Kasumi-1 (cell line): ENCODE measurements around the gene TNFAIP8L3.

ENCODE experiments used
- DNase-seq, 2 experiments: peaks; one replicate each; lab custom pipeline; 2025; lab: John Stamatoyannopoulos, UW

The TNFAIP8L3 gene

DNA sequence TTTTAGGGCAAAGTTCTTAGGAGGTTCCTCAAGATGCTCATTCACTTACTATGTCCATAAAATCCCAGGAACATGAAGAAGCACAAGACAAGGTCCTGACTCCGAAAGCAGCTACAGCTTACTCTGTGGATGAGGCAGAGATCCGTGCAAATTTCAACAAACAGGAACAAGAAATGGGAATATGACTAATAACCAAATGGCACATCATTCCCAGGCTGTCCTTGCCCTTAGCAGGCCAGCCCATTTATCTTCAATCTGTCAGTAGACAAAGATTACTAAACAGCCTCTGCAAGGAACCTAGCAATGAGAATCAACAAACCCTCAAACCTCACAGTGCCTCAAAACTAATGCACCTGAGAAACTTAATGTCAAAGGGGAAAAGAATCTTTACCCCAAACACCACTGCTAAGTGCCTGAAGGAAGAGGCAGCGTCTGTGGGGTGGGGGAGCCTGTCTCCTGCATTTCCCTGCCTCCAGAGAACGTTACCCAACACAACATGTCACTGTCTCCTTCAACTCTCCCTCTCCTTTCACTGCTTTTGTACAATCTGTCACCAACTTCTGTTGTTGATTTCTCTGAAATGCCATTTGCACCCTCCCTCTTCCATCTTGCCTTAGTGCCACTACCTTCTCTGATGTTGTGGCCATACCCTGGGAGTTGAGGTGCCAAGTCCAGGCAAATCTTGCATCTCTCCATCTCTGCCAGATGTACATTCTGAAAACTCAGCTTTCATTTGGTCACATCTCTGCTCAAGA, 4.8 kb downstream of the TNFAIP8L3 start:
- DNase-seq, result no peak

DNA sequence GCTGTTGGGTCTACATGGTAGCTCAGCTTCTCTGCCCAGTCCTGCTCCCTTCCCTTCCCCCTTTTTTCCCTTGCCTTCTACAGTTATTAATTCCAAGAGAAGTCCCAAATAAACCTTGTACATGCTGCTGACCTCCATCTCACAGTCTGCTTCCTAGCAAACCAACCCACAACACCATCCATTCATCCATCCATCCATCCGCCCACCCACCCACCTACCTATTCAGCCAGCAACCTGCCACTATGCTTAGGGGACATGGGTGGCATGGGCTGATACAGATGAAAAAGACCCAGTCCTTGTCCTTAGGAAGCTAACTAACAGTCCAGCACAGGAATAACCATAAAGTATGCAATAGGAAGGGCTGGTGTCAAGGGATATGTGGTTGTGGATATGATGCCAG, 5.7 kb downstream of the TNFAIP8L3 start:
- DNase-seq, result no peak

DNA sequence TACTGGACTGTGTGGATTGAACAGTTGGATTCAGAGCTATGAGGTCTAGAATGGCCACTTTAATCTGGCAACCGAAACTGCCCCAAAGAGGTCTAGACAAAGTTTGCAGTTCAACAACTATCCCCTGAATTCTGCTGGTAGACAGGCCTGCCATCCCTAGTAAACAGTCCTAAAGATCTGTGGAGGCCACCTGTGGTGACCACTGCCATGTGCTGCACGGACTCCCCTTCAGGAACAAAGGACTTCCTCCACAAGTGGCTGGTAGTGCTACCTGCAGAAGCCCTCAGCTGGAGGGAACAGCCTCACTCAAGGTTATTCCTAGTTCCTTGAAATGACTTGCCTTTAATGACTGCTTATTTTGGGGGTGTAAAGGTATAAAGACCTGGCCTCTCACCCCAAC, 6.1 kb downstream of the TNFAIP8L3 start:
- no peak for DNase-seq

DNA sequence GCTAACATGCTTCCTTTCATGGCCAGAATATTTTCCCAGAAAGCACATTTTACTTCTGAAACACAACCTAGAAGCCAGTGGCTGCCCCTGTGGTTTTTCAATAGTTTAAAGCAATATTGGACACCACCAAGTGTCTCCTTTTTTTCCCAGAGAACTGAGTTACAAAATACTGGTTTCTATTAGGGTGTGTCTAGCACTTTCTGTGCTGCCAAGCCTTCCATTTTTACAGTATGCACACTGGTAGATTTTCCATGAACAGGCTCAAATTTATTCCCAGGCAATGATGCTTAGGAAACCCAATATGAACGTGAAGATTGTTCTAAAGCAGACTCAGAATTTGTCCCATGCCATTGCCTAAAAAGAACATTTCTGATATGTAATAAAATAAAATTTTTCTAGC, 7.2 kb downstream of the TNFAIP8L3 start:
- no peak for DNase-seq

DNA sequence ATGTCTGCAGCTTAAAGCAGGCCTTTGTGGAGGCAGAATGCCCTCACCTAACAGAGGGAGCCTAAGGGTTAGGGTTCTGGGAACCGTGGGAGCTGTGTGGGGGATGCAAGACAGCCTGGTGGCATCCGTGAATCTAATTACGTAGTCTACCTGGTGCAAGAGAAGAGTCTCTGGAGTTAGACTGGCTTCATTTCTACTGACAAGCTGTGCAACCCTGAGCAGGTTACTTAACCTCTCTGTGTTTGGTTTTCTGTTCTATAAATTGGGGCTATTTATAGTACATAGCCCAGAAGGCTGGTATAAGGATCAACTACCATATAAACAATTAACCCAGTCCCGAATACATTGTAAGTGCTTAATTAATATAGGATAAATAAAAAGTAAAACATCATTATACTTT, 8.3 kb downstream of the TNFAIP8L3 start:
- DNase-seq, result no peak

DNA sequence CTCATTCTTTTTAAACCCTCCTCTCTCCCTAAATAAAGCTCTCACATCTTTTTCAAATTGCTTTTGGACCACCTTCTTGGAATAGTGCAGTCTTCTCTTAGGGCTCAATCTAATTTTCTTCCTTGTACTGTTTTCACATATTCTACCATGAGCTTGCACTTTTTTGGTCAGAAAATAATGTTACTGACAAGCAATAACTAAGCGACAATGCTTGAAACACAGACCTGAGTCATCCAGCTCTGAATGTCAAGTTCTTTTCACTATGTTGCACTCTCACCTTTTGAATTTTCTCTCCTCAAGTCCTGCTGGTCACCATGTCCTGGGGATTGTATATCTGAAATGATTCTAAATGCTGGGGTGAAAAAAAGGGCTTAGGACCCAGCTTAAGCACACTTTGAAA, 8.9 kb downstream of the TNFAIP8L3 start:
- no peak for DNase-seq

DNA sequence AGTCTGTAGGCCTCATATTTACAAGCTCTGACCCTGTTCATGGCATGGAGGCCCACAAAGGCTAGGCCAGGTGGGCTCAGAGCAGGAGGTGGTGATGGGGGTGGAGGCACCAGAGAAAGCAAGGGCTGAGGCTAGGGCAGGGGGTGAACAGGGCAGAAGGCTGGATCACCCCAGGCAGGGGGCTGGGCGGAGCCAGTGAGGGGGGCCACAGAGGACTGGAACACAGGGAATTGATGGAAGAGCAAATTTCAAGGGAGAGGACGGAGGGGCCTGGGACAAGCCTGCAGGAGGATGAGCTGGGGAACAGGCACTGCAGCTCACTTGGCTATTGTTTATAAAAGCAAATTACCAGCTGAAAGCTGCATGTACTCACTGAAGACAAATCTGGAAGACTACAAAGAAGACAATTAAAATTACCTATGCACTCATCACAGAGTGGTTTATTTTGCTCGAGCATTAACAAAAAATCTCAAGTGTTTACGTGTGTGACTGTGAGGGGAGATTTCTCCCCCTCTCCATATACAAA, 11.0 kb downstream of the TNFAIP8L3 start:
- no peak for DNase-seq

DNA sequence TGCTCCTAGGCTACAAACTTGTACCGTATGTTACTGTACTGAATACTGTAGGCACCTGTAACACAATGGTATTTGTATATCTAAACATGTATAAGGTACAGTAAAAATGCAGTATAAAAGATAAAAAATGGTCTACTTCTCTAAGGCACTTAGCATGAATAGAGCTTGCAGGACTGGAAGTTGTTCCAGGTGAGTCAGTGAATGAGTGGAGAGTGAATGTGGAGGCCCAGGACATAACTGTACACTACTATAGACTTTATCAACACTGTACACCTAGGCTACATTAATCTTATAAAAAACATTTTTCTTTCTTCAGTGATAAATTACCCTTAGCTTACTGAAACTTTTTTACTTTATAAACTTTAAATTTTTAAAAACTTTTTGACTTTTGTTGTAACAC, 12.5 kb downstream of the TNFAIP8L3 start:
- DNase-seq, result no peak

DNA sequence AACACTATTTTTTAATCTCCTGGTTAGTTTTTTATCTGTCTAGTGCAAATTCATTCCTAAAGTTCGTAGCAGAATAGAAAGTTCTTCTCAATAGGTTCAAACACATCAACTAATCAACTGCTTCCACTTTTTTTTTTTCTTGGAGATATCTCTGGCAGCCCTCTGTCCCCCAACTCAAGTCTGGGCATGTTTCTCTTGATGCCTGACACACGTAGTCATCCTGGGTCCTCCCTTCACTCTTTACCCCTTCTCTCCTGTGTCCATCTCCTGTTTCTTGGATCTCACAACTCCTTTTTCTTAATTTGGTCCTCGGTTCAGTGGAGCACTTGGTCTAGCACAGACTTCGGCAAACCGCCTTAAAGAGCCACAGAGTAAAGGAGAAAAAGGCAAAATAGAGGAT, 14.4 kb downstream of the TNFAIP8L3 start:
- DNase-seq, result no peak

DNA sequence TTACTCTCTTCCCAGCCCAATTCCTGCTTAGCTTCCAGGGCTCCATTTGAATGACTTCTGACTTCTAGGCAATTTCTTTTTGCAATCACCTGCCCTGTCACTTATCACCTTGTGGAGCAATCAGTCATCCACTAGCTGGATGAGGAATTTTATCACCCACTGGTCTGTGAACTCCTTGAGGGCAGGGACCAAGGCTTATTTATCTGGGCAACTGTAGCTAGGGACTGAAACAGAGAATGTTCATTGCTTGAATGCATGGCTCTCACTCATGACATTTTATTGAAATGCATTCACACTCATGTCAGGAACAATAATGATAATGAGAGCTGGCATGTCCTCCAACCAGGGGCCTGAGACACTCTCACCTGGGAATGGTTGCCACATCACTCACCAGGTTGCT, 15.5 kb downstream of the TNFAIP8L3 start:
- DNase-seq, result no peak

DNA sequence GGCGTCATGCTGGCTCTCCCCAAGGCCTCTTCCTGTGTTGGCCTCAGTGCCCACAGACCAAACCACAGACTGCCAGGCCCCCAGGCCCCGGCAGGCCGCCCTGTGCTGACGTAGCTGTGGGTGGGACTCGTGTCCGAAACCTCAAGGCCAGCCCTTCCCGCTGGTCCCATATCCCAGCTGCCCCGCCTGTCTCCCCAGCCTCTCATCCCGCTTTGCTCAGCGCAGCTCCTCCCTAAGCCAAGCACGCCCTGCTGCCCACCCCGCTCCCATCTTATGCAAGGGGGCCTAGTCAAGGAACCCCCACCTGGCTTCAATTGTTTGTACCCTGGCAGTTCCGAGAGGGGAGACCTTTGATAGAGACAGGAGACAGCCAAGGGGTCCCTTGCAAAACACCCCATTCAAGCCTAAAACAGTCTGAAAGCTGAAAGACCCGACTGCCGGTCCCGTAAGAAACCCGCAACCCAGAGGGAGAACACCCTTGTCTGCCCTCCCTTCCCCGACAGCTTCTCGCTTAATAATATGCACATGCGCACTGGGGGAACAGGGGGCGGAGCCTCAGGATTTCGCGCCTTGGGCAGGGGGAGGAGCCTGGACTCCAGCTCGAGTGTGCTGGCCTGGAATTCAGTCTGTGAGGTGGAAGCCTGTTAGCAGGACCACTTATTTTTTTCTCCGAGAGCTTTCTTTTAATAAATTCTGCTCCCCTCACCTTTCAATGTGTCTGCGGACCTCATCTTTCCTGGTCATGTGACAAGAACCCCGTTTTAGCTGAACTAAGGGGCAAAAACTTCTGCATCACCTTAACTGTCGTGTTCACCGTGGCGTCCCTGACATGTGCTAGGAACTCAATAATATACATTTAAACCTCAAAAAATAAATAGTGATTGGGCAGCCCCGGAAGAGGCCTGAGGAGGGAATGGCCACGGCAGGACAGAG, 17.2 kb downstream of the TNFAIP8L3 start:
- no peak for DNase-seq

DNA sequence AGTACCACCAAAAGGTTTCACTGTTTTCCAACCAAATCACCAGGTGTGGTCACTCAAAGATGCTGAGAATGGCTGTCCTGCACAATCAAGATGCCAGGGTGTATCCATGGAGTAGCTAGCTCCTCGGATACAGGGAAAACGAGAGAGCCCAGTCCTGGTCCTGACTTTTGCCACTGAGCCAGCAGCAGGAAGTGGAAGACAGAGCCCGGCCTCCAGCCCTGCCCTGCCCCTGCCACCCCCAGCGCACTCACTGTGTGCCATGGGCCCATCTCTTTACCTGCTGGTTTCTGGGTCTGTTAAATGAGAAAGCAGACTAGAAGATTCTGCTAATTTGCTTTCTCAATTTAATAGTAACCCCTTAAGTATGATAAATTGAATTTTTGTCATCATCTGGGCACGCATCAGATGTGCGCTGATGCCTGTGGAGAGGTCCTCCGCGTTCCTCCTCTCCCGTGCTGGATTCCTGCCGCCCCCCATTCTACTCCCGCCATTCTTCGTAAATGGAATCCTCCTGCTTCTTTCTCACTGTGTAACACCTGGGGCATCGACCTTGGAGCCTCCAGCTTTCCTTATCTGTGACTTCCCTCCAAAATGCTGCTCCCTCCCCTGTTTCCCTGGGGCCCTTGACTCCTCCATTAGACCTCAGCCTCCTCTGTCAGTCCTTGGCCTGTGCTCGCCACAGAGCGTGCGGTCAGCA, 18.0 kb downstream of the TNFAIP8L3 start:
- DNase-seq, result no peak

DNA sequence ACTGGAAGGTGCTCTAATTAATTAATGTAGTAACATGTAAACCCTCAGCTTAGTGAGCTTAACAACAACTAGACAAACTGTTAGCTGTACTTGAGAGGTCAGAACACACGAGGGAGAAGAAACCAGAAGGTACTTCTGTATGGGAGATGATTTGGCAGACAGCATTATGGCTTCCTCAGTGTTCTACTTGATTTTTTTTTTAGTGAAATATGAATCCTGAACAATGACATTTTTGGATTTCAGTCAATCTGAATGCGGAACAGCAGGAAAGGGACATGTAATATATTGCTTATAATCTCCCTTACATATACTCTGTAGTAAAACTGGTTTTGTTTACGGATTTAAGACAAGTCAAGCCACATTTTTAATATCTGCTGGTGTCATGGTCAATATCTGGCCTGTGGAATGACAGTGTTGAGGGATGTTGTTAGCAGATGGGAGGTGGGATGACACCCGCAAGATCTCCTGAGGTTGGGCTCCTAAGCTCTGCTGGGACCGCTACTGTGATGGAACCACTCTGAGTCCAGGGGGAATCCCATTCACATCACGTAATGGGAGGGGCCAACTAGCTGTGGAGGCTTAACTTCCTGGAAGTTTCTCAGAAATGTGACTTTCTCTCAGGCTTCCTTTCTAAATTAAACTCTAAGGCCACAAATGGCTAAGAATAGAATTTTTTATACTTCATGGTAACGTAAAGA, 18.7 kb downstream of the TNFAIP8L3 start:
- DNase-seq, result no peak

DNA sequence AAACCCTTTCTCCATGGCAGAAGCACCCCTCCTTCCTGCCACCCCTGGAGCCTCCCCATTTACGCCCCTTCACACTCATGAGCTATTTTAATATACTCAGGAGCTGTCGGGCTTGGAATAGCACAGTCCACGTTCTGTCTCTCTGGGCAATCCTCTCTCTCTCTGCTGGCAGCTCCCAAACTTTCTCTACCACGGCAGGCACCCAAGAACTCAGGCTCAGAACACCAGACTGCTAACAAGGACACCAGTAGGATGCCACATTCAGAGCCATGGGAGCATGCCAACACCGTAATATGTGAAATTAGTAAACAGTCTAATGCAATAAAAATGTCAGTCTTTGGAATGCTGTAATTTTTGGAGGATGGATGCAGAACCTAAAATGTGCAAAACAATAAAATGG, 19.3 kb downstream of the TNFAIP8L3 start:
- DNase-seq, result no peak

DNA sequence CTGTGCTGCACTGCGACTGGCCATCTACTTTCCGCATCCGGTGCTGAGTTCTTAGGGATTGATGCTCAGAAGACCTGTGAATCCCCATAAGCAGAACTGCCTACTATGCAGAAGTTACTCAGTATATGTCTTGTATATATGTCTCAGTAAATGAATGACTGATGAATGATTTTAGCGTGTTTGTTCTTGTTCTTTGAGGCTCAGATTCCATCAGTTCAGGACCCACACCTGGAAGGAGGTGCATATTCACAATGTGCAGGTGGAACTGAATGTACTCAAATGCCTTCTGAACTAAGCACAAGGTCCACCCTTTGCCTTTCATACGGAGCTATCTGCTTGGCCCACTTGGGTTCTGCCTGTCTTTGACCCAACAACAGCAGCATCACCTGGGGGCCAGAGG, 19.8 kb downstream of the TNFAIP8L3 start:
- DNase-seq, result no peak

DNA sequence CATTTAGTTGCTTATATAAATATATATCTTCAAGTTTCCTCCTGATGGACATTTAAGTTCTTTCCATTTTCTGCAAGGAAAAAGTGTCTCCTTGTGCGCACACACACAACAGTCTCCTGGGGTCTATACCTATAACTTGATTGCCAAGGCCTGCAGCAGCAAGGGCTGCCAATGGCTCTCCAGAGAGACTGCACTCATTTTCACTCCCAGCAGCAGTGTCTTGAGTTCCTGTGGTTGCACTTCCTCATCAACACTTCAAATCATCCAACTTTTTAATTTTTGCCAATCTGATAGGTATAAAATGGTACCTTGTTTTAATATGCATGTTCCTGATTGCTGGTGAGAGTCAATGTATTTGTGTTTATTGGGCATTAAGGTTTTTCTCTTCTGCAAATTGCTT, 23.1 kb downstream of the TNFAIP8L3 start:
- DNase-seq, result no peak

DNA sequence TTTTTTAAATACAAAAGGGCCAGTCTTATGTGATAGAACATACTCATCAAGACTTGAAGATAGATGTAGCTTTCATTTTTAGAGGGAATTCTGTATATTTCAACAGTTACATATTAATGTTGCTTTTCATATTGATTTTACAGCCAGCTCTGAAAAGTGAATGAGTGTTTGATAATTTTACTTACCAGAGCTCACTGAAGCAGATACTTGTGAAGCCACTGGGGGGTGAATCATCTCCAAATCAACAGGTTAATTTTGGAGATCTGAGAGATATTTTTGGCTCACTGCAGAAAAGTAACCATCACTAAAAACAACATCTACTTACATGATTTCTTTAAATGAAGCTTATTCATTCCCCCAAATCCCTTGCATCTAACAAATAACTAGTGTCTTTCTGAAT, 24.7 kb downstream of the TNFAIP8L3 start:
- DNase-seq, result no peak

DNA sequence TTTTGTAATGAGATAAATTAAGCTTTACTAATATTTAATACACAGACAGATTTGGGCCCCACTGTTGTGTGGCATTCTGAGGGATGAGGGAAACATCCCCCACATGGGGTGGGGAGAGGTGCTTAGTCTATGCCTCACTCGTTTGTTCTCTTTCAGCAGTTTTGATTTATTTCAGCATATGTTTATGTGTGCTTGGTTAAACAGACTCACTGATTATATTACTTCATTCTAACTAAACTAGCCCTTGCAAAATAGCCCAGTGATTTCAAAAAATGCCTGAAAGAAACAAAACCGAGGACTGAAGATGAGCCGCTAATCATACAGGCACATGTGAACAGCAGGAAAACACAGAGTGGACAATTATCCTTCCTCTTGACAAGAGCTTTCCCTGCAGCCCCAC, 27.2 kb downstream of the TNFAIP8L3 start:
- no peak for DNase-seq

DNA sequence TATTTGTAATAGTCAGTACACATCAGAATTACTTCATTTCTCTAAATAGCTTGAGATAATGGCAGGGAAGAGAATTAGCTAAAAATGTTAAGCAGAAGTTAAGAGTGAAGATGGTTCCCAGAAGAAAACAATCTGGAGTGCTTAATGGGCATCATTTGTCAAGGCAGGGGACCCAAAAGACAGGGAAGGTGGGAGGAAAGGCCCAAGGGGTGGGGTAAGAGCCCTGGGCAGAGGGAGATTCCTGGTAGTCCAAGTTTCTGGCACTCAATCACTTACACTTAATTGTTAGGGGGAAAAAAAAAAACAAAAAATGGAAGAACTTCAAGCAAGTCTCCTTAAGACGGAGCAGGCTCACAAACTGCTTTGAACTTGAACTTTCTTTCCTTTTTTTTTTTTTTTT, 28.9 kb downstream of the TNFAIP8L3 start:
- no peak for DNase-seq

DNA sequence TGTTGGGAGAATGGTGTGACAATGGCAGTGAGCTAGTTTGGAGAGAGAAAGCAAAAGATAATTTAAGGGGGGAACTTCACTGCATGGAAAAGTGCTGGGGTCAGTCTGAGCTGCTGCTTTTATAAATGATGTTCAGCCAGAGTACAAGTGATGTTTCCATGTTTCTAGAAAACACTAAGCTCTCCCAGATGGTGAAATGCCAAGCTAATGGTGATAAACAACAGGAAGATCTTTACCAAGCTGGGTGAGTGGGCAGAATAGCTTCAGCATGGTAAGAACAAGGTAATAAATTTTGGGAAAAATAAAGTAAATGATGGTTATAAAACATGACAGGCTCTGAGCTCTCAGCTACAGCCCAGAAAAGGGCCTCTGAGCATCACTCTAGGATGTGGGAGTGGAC, 29.4 kb downstream of the TNFAIP8L3 start:
- no peak for DNase-seq

DNA sequence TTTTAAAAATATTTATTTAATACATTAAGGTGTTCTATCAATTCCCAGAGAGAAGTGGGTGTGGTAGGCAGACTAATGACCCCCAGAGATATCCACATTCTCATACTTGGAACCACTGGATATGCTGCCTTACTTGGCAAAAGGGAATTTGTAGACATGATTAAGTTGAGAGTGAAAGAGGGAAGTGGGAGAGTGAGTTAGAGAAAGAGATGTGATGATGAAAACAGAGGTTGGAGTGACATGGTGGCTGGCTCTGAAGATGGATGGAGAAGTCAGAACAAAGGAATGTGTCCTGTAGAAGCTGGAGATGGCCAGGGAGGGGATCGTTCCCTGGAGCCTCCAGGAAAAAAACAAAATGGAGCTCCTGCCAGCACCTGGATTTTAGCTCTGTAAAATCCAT, 32.0 kb downstream of the TNFAIP8L3 start:
- DNase-seq, result no peak
